ENCODE results near the gene TAS2R60. TPM values are rescaled to one million over a fixed set of nuclear protein-coding genes. Genes with fewer than 3 reads are reported as not detected.

Gene TAS2R60
- polyA plus RNA-seq, 6 donors from 2014 or later: not detected

Other genes starting within 250 kb of the TAS2R60 start
- gene TAS2R40, start 221.4 kb upstream of the TAS2R60 start, polyA plus RNA-seq (ENCODE audit: low read depth in 6 of 6): not detected
- gene GSTK1, start 180.0 kb upstream of the TAS2R60 start, polyA plus RNA-seq (ENCODE audit: low read depth in 6 of 6): 100 to 1,000 TPM; 180 to 225 (median 204) TPM
- gene TMEM139, start 158.5 kb upstream of the TAS2R60 start, polyA plus RNA-seq (ENCODE audit: low read depth in 6 of 6): under 1 TPM in 2 of 6 donors, not detected in 4; 0.32 TPM
- gene CASP2, start 155.1 kb upstream of the TAS2R60 start, polyA plus RNA-seq (ENCODE audit: low read depth in 6 of 6): 10 to 100 TPM in 5 of 6 donors, 1 to 10 TPM in 1; 4.2 to 42.7 (median 23.9) TPM
- gene CLCN1, start 127.3 kb upstream of the TAS2R60 start, polyA plus RNA-seq (ENCODE audit: low read depth in 6 of 6): not detected
- gene FAM131B, start 80.7 kb upstream of the TAS2R60 start, polyA plus RNA-seq (ENCODE audit: low read depth in 6 of 6): not detected
- gene ZYX, start 62.1 kb upstream of the TAS2R60 start, polyA plus RNA-seq (ENCODE audit: low read depth in 6 of 6): 10 to 100 TPM in 4 of 6 donors, 1 to 10 TPM in 2; 4.7 to 21.4 (median 12.2) TPM
- under 1 TPM in 1 of 6 donors, not detected in 5; 0.06 TPM for gene EPHA1, start 34.6 kb upstream of the TAS2R60 start, polyA plus RNA-seq (ENCODE audit: low read depth in 6 of 6)
- not detected for gene TAS2R41, start 34.4 kb downstream of the TAS2R60 start, polyA plus RNA-seq (ENCODE audit: low read depth in 6 of 6)
- under 1 TPM in 1 of 6 donors, not detected in 5; 0.22 TPM for gene CTAGE15, start 128.3 kb downstream of the TAS2R60 start, polyA plus RNA-seq (ENCODE audit: low read depth in 6 of 6)
- gene TCAF2, start 177.5 kb downstream of the TAS2R60 start, polyA plus RNA-seq (ENCODE audit: low read depth in 6 of 6): 1 to 10 TPM; 2.6 to 6.7 (median 3.4) TPM